A549 (cell line): Measurements from ENCODE around the gene CCL17. TPM values are rescaled to one million over a fixed set of nuclear protein-coding genes. Genes with fewer than 3 reads are reported as not detected.

Experiments
- ATAC-seq, 2 experiments: fragments of 200-7000 bp in 1 of 2; fragments of >200 bp in 1 of 2; cut with Nextera tagmentation in 1 of 2; cut with Tn5 transposase in 1 of 2; 3 replicates each; pipeline versions ENCODE4 v1.8.0 to v1.9.1; 2018 to 2020; ENCODE audit warnings: mild to moderate bottlenecking in 1 of 2, moderate library complexity in 1 of 2
- CTCF ChIA-PET: fragments of 300-600 bp; sonication (Branson Sonifier 250); formaldehyde crosslinking; extraction: SDS; loops from one replicate; lab custom pipeline; 2021; ENCODE audit warnings: antibody characterized with exemption, inconsistent platforms; lab: Yijun Ruan, JAX
- POLR2A ChIA-PET: fragments of 350-600 bp; formaldehyde crosslinking; extraction: SDS; loops from one replicate; lab custom pipeline; 2021; ENCODE audit warnings: antibody characterized with exemption, inconsistent platforms; lab: Yijun Ruan, JAX
- DNase-seq, 2 experiments: peaks; one replicate each; pipeline versions ENCODE4 v3.0.0 to v3.0.0-alpha.2; 2011 to 2016; ENCODE audit warnings: low read depth in 1 of 2, low spot score in 1 of 2
- FAIRE-seq: peaks from 2 replicates; lab custom pipeline; 2011; peaks lifted over from hg19 to GRCh38; lab: Jason Lieb, UNC
- H3K27ac ChIP-seq, 2 experiments: fragments of >200 bp; sonication (Bioruptor Twin); formaldehyde crosslinking; 3 replicates each; pipeline ENCODE4 v1.5.1; 2016 to 2017
- H3K4me1 ChIP-seq: fragments of >200 bp; sonication (Bioruptor Twin); formaldehyde crosslinking; 3 replicates; pipeline ENCODE4 v1.6.1; 2016
- H3K4me2 ChIP-seq: fragments of >200 bp; sonication (Bioruptor Twin); formaldehyde crosslinking; 3 replicates; pipeline ENCODE4 v1.6.1; 2016
- H3K4me3 ChIP-seq: fragments of >200 bp; sonication (Bioruptor Twin); formaldehyde crosslinking; 3 replicates; pipeline ENCODE4 v1.5.1; 2016
- H3K9me3 ChIP-seq: fragments of >200 bp; sonication (Bioruptor Twin); formaldehyde crosslinking; 3 replicates; pipeline ENCODE4 v1.6.1; 2016
- BCL3 ChIP-seq: fragments of >200 bp; sonication (Bioruptor Twin); formaldehyde crosslinking; IDR thresholded peaks from 3 replicates; pipeline ENCODE4 v1.6.1; 2016
- CTCF ChIP-seq: fragments of >200 bp; sonication (Bioruptor Twin); formaldehyde crosslinking; IDR thresholded peaks from 3 replicates; pipeline ENCODE4 v1.5.1; 2016
- EHF ChIP-seq: fragments of 250-450 bp; sonication (Bioruptor Pico); IDR thresholded peaks from 2 replicates; pipeline ENCODE4 v1.5.0; 2020; ENCODE audit warnings: mild to moderate bottlenecking
- ELK1 ChIP-seq: fragments of 150-350 bp; IDR thresholded peaks from 2 replicates; pipeline ENCODE4 v1.6.1; 2014; ENCODE audit warnings: low read depth, mild to moderate bottlenecking, low read length
- EP300 ChIP-seq, 2 experiments: fragments of >200 bp; sonication (Bioruptor Twin); formaldehyde crosslinking; IDR thresholded peaks; 2 replicates in 1 of 2; 3 replicates in 1 of 2; pipeline ENCODE4 v1.6.1; 2016 to 2017
- FOSB ChIP-seq: fragments of 250-450 bp; sonication (Bioruptor Pico); IDR thresholded peaks from 2 replicates; pipeline ENCODE4 v1.5.0; 2020; ENCODE audit warnings: mild to moderate bottlenecking, moderate library complexity
- FOSL2 ChIP-seq, 2 experiments: fragments of 450-650 bp in 1 of 2; fragments of >200 bp in 1 of 2; sonication (Bioruptor Twin) in 1 of 2; formaldehyde crosslinking; IDR thresholded peaks; 2 replicates each; pipeline versions ENCODE4 v1.5.0 to v1.6.1; 2016 to 2020; ENCODE audit warnings: mild to moderate bottlenecking in 1 of 2, moderate library complexity in 1 of 2
- HDAC2 ChIP-seq: fragments of 200-600 bp; sonication (generic); IDR thresholded peaks from 2 replicates; pipeline ENCODE4 v1.6.1; 2016
- HEYL ChIP-seq: fragments of 250-450 bp; sonication (Bioruptor Pico); IDR thresholded peaks from 2 replicates; pipeline ENCODE4 v1.8.0; 2021; ENCODE audit warnings: mild to moderate bottlenecking, moderate library complexity
- HOXB13 ChIP-seq: fragments of 250-450 bp; sonication (Bioruptor Pico); IDR thresholded peaks from 2 replicates; pipeline ENCODE4 v1.5.0; 2020; ENCODE audit warnings: low read depth, mild to moderate bottlenecking, moderate library complexity
- JUN ChIP-seq, 2 experiments: fragments of >200 bp; sonication (Bioruptor Twin); formaldehyde crosslinking; IDR thresholded peaks; 2 replicates in 1 of 2; 3 replicates in 1 of 2; pipeline ENCODE4 v1.6.1; 2016 to 2017
- JUNB ChIP-seq: fragments of >200 bp; sonication (Bioruptor Twin); formaldehyde crosslinking; IDR thresholded peaks from 2 replicates; pipeline ENCODE4 v1.6.1; 2016
- MAZ ChIP-seq: fragments of 150-350 bp; IDR thresholded peaks from 2 replicates; pipeline ENCODE4 v1.6.1; 2014; ENCODE audit warnings: antibody characterized with exemption, low read depth, low read length, borderline replicate concordance
- MYC ChIP-seq: IDR thresholded peaks from 2 replicates; pipeline ENCODE4 v1.6.1; 2012; ENCODE audit warnings: mild to moderate bottlenecking, inconsistent platforms, low read length, improper control_type of control experiment, borderline replicate concordance
- NR3C1 ChIP-seq: fragments of >200 bp; sonication (Bioruptor Twin); formaldehyde crosslinking; IDR thresholded peaks from 3 replicates; pipeline ENCODE4 v1.6.1; 2017
- PBX3 ChIP-seq: IDR thresholded peaks from 2 replicates; pipeline ENCODE4 v1.6.1; 2012
- POLR2A ChIP-seq: IDR thresholded peaks from 2 replicates; pipeline ENCODE4 v1.6.1; 2012; ENCODE audit warnings: mild to moderate bottlenecking, low read length
- RAD21 ChIP-seq, 2 experiments: fragments of >200 bp in 1 of 2; sonication (Bioruptor Twin) in 1 of 2; formaldehyde crosslinking in 1 of 2; IDR thresholded peaks in 1 of 2; conservative IDR thresholded peaks in 1 of 2; 2 replicates in 1 of 2; 3 replicates in 1 of 2; pipeline ENCODE4 v1.6.1; 2012 to 2018; ENCODE audit warnings: inconsistent platforms in 1 of 2
- RCOR1 ChIP-seq: fragments of 150-350 bp; IDR thresholded peaks from 2 replicates; pipeline ENCODE4 v1.6.1; 2014; ENCODE audit warnings: antibody characterized with exemption, low read length, low read depth
- SMC3 ChIP-seq: fragments of >200 bp; sonication (Bioruptor Twin); formaldehyde crosslinking; IDR thresholded peaks from 3 replicates; pipeline ENCODE4 v1.6.1; 2018; ENCODE audit warnings: inconsistent platforms
- TFCP2L1 ChIP-seq: fragments of 250-450 bp; sonication (Bioruptor Pico); IDR thresholded peaks from 2 replicates; pipeline ENCODE4 v1.5.0; 2021; ENCODE audit warnings: mild to moderate bottlenecking
- TP53 ChIP-seq: fragments of 250-450 bp; sonication (Bioruptor Pico); IDR thresholded peaks from 2 replicates; pipeline ENCODE4 v1.5.0; 2021; ENCODE audit warnings: mild to moderate bottlenecking, moderate library complexity
- ZC3H11A ChIP-seq: fragments of 450-650 bp; IDR thresholded peaks from 2 replicates; pipeline ENCODE4 v1.6.1; 2014; ENCODE audit warnings: antibody characterized with exemption, mild to moderate bottlenecking
- ZFP36 ChIP-seq: fragments of 450-650 bp; IDR thresholded peaks from 2 replicates; pipeline ENCODE4 v1.6.1; 2014; ENCODE audit warnings: borderline replicate concordance; ENCODE audit not compliant: partially characterized antibody
- ZNF302 ChIP-seq: fragments of 250-450 bp; sonication (Bioruptor Pico); IDR thresholded peaks from 2 replicates; pipeline ENCODE4 v1.9.0; 2021; ENCODE audit warnings: inconsistent platforms, mild to moderate bottlenecking, moderate library complexity
- WGBS: methylation state at CpG from one replicate; pipeline ENCODE4 v1.1.6; 2017; ENCODE audit errors: missing lambda C conversion rate; 5-methylcytosine and 5-hydroxymethylcytosine counted together
- polyA plus RNA-seq, 4 experiments: library from polyadenylated mRNA; depleted of rRNA in 3 of 4; stranded (reverse); fragments of >200 nt; fragmentation: RNase III in 1 of 4; extraction: RNeasy Plus Mini Kit Qiagen cat#74134 plus additional on column Dnase treatment in 1 of 4; gene quantifications; 2 replicates in 3 of 4; 3 replicates in 1 of 4; pipeline ENCODE4 v1.2.3, GENCODE V29; 2011 to 2017
- TF ChIP-seq, protein P1 (sequence below): fragments of 250-450 bp; sonication (Bioruptor Pico); IDR thresholded peaks from 2 replicates; pipeline ENCODE4 v1.5.0; 2021; ENCODE audit warnings: mild to moderate bottlenecking, moderate library complexity, borderline replicate concordance
- TF ChIP-seq, protein P2 (sequence below): IDR thresholded peaks from 2 replicates; pipeline ENCODE4 v1.6.1; 2012

The CCL17 gene
- polyA plus RNA-seq, 2 of the 4 experiments (the other 2 are of a cell fraction): not detected

DNA sequence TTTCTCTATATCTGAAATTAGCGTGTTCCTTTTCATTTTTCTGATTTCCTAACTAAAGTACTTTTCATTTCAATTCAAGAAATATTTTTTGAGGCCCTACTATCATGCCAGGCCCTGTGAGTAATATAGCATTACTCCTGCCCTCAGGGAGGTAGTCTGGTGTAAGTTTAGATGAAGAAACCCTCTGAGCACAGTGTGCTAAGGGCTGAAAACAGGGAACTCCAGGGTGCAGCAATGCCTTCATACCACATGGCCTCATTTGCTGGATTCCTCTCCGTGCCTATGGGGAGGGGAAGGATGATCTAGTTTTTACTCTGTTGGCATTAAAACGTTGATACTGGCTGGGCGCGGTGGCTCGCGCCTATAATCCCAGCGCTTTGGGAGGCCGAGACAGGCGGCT lies 47.5 kb downstream of the CCL17 start:
- FAIRE-seq (no peak), DNase-seq (no peak), ATAC-seq (no peak)
- H3K9me3 ChIP-seq: no peaks in the 10 kb centered on the region
- peaks cover 14% of the 10 kb centered on the region; the same call in 2 of the 3 replicates for H3K4me1 ChIP-seq
- TF ChIP-seq EHF (CRISPR knock-in tag) (no peak), HDAC2 (no peak), RCOR1 (no peak), ZFP36 (no peak), HEYL (no peak), FOSB (CRISPR knock-in tag) (no peak), TP53 (CRISPR knock-in tag) (no peak), SMC3 (no peak)
- ChIA-PET POLR2A (interaction anchor here (1.0 kb wide), 1 partner anchor 10 kb away, joined by 3 read pairs; the partner anchor contains the start of gene POLR2C), CTCF (interaction anchor here (1.1 to 1.8 kb wide), 3 partner anchors 10 to 34 kb away, joined by 3 to 13 read pairs (median 4); partner anchors contain the start of gene POLR2C)
- no peak overlapping the region for H3K4me3 ChIP-seq
- WGBS: 96% methylated on average over 10 of the region's 10 CpGs
- no peak overlapping the region for H3K27ac ChIP-seq
- no peak overlapping the region for H3K4me2 ChIP-seq

GRCh38 chr16:57462209-57462977 lies 57.8 kb downstream of the CCL17 start, which contains the start of gene POLR2C:
TSS of gene POLR2C (plus strand) at chr16:57462679. CDS start at chr16:57462725, 46 bp downstream.
- no peak for FAIRE-seq
- ChIA-PET CTCF (interaction anchor here (0.8 to 4.4 kb wide), 25 partner anchors 8 to 1352 kb away, joined by 3 to 54 read pairs (median 7); partner anchors contain the start of genes CIAPIN1, COQ9 and DOK4), POLR2A (interaction anchor here (0.5 to 2.5 kb wide), 18 partner anchors 9 to 162 kb away, joined by 3 to 25 read pairs (median 4); partner anchors contain the start of genes CIAPIN1 and COQ9)
- Histone ChIP-seq H3K4me1 (peaks cover 37% of the 10 kb centered on the region), H3K4me3 (peak within 1 kb of the TSS; percentile 82), H3K9me3 (no peaks in the 10 kb centered on the region), H3K27ac (peak within 1 kb of the TSS; percentile 93 to 97), H3K4me2 (peak within 1 kb of the TSS; percentile 74)
- ATAC-seq: peak; percentile 93 to 97
- 1% methylated on average over 26 of the region's 47 CpGs for WGBS
- peak; percentile 85 to 91 for DNase-seq
- TF ChIP-seq CTCF: peak; percentile 82
- TF ChIP-seq MYC: 0 out of 2 replicates have a peak, but pooled peaks have one; percentile 39
- no peak for TF ChIP-seq HEYL
- peak; percentile 99 for TF ChIP-seq POLR2A
- TF ChIP-seq, protein P1, sequence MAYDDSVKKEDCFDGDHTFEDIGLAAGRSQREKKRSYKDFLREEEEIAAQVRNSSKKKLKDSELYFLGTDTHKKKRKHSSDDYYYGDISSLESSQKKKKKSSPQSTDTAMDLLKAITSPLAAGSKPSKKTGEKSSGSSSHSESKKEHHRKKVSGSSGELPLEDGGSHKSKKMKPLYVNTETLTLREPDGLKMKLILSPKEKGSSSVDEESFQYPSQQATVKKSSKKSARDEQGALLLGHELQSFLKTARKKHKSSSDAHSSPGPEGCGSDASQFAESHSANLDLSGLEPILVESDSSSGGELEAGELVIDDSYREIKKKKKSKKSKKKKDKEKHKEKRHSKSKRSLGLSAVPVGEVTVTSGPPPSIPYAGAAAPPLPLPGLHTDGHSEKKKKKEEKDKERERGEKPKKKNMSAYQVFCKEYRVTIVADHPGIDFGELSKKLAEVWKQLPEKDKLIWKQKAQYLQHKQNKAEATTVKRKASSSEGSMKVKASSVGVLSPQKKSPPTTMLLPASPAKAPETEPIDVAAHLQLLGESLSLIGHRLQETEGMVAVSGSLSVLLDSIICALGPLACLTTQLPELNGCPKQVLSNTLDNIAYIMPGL (CRISPR knock-in tag): peak; percentile 81; the same call in 1 of the 2 replicates
- TF ChIP-seq MAZ: peak; percentile 58; the same call in 1 of the 2 replicates
- no peak for TF ChIP-seq ZC3H11A
- no peak for TF ChIP-seq FOSB (CRISPR knock-in tag)
- no peak for TF ChIP-seq EP300 (IDR thresholded peaks at IDR 0.05)
- TF ChIP-seq TFCP2L1: no peak
- 0 out of 2 replicates have a peak, but pooled peaks have one; percentile 23 for TF ChIP-seq PBX3
- TF ChIP-seq ZNF302: no peak
- TF ChIP-seq FOSL2 (IDR thresholded peaks at IDR 0.05): no peak
- TF ChIP-seq FOSL2 (CRISPR knock-in tag; IDR thresholded peaks at IDR 0.05): peak; percentile 33; the same call in 1 of the 2 replicates
- TF ChIP-seq HOXB13 (CRISPR knock-in tag): no peak
- no peak for TF ChIP-seq JUNB
- TF ChIP-seq, protein P2, sequence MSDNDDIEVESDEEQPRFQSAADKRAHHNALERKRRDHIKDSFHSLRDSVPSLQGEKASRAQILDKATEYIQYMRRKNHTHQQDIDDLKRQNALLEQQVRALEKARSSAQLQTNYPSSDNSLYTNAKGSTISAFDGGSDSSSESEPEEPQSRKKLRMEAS: peak; percentile 80
- no peak for TF ChIP-seq NR3C1
- 0 out of 2 replicates have a peak, but pooled peaks have one; percentile 24 for TF ChIP-seq ELK1
- peak; percentile 71 for TF ChIP-seq SMC3
- peak; percentile 39 to 56; a peak in 4 of 5 replicates for TF ChIP-seq RAD21 (conservative IDR thresholded peaks at IDR 0.05 in 1 of 2, IDR thresholded peaks at IDR 0.05 in 1 of 2)
- no peak for TF ChIP-seq EHF (CRISPR knock-in tag)
- no peak for TF ChIP-seq RCOR1
- TF ChIP-seq JUN (IDR thresholded peaks at IDR 0.05): peak; percentile 75 to 96; a peak in 4 of 5 replicates
- TF ChIP-seq BCL3: peak; percentile 84; the same call in 2 of the 3 replicates
